ENCODE data around the gene ACBD7. TPM values are rescaled to one million over a fixed set of nuclear protein-coding genes. Genes with fewer than 3 reads are reported as not detected.

Gene ACBD7
- total RNA-seq = not detected

DNA sequence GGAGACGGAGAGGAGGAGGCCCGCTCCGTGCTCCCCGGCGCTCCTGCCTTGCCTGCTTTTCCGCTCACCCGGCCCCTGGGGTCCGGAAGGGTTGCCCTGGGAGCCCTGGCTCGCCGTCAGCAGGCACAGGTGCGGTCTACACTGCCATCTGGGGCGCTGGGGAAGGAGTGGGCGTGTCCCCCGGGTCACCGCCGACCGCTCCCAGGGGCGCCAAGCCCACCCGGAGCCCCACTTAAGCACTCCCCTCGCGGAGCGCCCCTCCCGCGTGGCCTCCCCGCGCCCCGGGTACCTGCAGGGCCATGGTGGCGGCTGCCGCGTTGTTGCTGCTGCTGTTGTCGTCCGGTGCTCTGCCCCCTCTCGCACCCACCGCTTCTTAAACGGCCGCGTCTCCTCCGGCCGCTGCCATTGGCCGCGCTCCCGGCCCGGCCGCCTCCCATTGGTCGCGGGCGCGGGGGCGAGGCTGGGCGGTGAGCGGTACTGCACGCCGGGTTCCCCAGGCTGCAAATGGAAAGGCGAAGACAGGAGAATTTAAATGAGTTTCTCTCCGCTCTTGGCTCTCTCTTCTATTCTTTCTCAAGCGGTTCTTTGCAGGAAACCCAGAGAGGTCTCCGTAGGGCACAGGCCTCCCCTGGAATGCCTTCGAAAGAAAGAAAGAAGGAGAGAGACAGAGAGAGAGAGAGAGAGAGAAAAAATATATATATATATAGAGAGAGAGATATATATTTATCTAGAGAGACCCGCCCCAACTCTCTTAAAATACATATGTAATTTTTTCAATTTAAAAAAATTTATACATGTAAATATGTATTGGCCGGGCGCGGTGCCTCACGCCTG lies at the start of gene ACBD7:
TSS of gene ACBD7 (minus strand) at position 349 of the 834 bp plus-strand sequence. CDS start at position 301, 48 bp downstream.
- intact Hi-C loops (cut with DNase I) = no loop called here
- H3K27ac ChIP-seq = no peak within 1 kb of the TSS
- H3K27me3 ChIP-seq = no peaks in the 10 kb centered on the region
- WGBS, 2 donors = 6 to 25% methylated on average over 15 to 55 of the region's 63 CpGs
- H3K4me3 ChIP-seq = peak within 1 kb of the TSS; percentile 40 to 49
- no peak for TF ChIP-seq POLR2A (IDR thresholded peaks at IDR 0.05)
- TF ChIP-seq, protein P1, sequence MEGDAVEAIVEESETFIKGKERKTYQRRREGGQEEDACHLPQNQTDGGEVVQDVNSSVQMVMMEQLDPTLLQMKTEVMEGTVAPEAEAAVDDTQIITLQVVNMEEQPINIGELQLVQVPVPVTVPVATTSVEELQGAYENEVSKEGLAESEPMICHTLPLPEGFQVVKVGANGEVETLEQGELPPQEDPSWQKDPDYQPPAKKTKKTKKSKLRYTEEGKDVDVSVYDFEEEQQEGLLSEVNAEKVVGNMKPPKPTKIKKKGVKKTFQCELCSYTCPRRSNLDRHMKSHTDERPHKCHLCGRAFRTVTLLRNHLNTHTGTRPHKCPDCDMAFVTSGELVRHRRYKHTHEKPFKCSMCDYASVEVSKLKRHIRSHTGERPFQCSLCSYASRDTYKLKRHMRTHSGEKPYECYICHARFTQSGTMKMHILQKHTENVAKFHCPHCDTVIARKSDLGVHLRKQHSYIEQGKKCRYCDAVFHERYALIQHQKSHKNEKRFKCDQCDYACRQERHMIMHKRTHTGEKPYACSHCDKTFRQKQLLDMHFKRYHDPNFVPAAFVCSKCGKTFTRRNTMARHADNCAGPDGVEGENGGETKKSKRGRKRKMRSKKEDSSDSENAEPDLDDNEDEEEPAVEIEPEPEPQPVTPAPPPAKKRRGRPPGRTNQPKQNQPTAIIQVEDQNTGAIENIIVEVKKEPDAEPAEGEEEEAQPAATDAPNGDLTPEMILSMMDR (IDR thresholded peaks at IDR 0.05) = peak; percentile 25 to 76 (median 60)
- peak; percentile 74 to 86 (median 79) for DNase-seq
- H3K4me1 ChIP-seq = peaks cover 6% of the 10 kb centered on the region
- H3K9me3 ChIP-seq = no peaks in the 10 kb centered on the region
- no peaks in the 10 kb centered on the region for H3K36me3 ChIP-seq (replicated peaks in 1 of 2; ENCODE audit: insufficient read depth in 1 of 2, low read depth in 2 of 2)
- ATAC-seq = peak; percentile 93

DNA sequence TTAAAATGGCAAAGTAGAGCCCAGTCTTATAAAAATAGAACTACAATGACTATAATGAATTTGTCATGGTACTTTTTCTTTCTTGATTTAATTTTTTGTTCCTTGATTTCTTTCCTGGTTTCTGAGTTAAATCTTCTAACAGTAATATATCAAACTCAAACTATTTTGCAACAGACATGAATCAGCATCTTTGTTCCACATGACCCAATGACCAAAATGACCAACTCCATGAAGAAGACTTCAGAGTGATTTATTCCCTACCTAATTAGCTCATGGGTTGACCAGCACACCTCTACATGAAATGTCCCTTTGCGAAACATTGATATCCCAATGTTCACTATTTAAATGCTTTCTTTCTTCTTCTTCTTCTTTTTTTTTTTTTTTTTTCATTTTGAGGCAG lies 49.1 kb upstream of the ACBD7 start:
- Histone ChIP-seq H3K27ac (no peak overlapping the region), H3K4me3 (no peak overlapping the region), H3K36me3 (replicated peaks in 1 of 2; ENCODE audit: insufficient read depth in 1 of 2, low read depth in 2 of 2) (peaks cover 0 to 4% of the 10 kb centered on the region in 2 donors), H3K27me3 (no peaks in the 10 kb centered on the region), H3K9me3 (no peaks in the 10 kb centered on the region), H3K4me1 (peaks cover 6% of the 10 kb centered on the region)
- TF ChIP-seq POLR2A (IDR thresholded peaks at IDR 0.05) = no peak
- TF ChIP-seq, protein P1 (IDR thresholded peaks at IDR 0.05) = no peak
- intact Hi-C loops (cut with DNase I) = no loop called here
- ATAC-seq (no peak), DNase-seq (no peak)
- WGBS, 2 donors = 96 to 100% methylated on average over 1 of the region's 1 CpG

DNA sequence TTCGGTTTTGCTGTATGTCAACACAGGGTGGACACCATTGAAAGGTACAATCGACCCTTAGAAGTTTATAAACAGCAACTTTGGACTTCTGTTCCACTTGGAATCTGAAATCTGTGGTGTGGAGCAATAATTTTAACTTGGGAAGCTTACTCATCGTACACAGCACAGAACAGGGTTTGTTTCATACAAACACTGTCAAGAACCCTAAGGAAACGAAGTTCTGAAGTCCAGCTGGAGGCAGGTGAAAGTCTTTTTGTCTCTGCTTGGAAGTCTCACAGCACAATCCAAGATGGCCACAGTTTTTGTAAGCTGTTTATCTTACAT lies 48.4 kb upstream of the ACBD7 start:
- no peak overlapping the region for H3K27ac ChIP-seq
- WGBS, 2 donors = 55 to 67% methylated on average over 4 of the region's 4 CpGs
- DNase-seq (no peak), ATAC-seq (no peak)
- H3K9me3 ChIP-seq = no peaks in the 10 kb centered on the region
- intact Hi-C loops (cut with DNase I) = no loop called here
- H3K36me3 ChIP-seq (replicated peaks in 1 of 2; ENCODE audit: insufficient read depth in 1 of 2, low read depth in 2 of 2) = peaks cover 0 to 7% of the 10 kb centered on the region in 2 donors
- no peak for TF ChIP-seq POLR2A (IDR thresholded peaks at IDR 0.05)
- H3K27me3 ChIP-seq = no peaks in the 10 kb centered on the region
- H3K4me1 ChIP-seq = no peaks in the 10 kb centered on the region
- no peak overlapping the region for H3K4me3 ChIP-seq

DNA sequence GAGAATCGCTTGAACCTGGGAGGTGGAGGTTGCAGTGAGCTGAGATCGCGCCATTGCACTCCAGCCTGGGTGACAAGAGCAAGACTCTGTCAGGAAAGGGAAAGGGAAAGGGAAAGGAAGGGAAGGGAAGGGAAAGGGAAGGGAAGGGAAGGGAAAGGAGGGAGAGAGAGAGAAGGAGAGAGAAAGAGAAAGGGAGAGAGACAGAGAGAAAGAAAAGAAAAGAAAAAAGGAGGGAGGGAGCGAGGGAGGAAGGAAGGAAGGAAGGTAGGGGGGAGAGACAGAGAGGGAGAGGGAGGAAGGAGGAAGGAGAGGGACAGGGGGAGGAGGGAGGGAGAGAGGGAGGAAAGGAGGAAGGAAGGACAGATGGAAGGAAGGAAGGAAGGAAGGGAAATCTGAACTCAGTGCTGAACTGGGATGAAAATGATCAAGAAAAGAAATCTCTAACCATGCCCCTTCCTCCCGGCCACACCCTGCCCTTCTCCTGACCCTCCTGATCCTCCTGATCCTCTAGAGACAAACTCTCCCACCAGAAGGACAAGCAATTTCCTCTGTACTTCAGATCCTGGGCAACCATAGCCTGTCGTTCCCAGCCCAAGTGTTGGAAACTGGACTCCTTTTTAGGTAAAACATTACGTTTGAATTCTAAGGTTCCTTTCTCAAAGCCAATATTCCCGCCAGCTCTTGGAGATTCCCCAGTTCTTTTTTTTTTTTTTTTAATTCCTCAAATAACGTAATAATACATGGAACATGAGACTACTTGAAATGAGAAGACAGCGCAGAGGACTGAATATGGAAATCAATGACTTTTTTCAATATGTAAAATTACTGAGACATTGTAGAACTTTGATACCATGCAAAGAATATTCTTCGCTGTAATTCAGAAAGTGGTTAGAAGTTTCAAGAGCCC lies 47.8 kb upstream of the ACBD7 start:
- Histone ChIP-seq H3K4me1 (no peaks in the 10 kb centered on the region), H3K4me3 (no peak overlapping the region), H3K9me3 (no peaks in the 10 kb centered on the region), H3K36me3 (replicated peaks in 1 of 2; ENCODE audit: insufficient read depth in 1 of 2, low read depth in 2 of 2) (peaks cover 0 to 7% of the 10 kb centered on the region in 2 donors), H3K27ac (no peak overlapping the region), H3K27me3 (no peaks in the 10 kb centered on the region)
- TF ChIP-seq POLR2A (IDR thresholded peaks at IDR 0.05) = no peak
- TF ChIP-seq, protein P1 (IDR thresholded peaks at IDR 0.05) = no peak
- DNase-seq (no peak), ATAC-seq (no peak)
- intact Hi-C loops (cut with DNase I) = no loop called here
- 85 to 86% methylated on average over 11 of the region's 11 CpGs for WGBS, 2 donors

DNA sequence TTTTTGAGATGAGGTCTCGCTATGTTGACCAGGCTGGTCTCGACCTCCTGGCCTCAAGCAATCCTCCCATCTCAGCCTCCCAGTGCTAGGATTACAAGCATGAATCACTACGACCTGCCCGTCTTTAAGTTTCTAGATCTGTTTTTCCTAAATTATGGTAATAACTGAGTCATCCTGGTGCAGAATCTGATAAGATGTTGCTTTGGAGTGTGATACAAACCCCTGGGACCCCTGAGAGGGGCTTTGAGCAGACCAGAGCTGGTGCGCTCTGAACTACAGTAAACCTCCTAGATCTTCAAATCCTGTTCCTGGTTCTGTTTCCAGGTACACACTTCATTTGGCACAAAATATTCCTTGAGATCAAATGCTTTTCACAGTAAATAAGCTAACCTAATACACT lies 42.8 kb upstream of the ACBD7 start:
- intact Hi-C loops (cut with DNase I) = no loop called here
- Histone ChIP-seq H3K36me3 (replicated peaks in 1 of 2; ENCODE audit: insufficient read depth in 1 of 2, low read depth in 2 of 2) (peaks cover 0 to 7% of the 10 kb centered on the region in 2 donors), H3K27me3 (no peaks in the 10 kb centered on the region), H3K9me3 (no peaks in the 10 kb centered on the region), H3K4me3 (no peak overlapping the region), H3K4me1 (no peaks in the 10 kb centered on the region), H3K27ac (no peak overlapping the region)
- DNase-seq (no peak), ATAC-seq (no peak)
- TF ChIP-seq, protein P1 (IDR thresholded peaks at IDR 0.05) = no peak
- no peak for TF ChIP-seq POLR2A (IDR thresholded peaks at IDR 0.05)
- 95 to 98% methylated on average over 5 of the region's 5 CpGs for WGBS, 2 donors
